A549 (cell line): Measurements from ENCODE around the gene S100A13. TPM values are rescaled to one million over a fixed set of nuclear protein-coding genes. Genes with fewer than 3 reads are reported as not detected.
"Not testable (repeated sequence)": the region's sequence is repeated elsewhere in the genome, so short reads cannot be mapped to it uniquely, and the experiment has no call there.

Experiments used
- ATAC-seq, 2 experiments: fragments of 200-7000 bp in 1 of 2; fragments of >200 bp in 1 of 2; cut with Nextera tagmentation in 1 of 2; cut with Tn5 transposase in 1 of 2; 3 replicates each; pipeline versions ENCODE4 v1.8.0 to v1.9.1; 2018 to 2020; ENCODE audit warnings: mild to moderate bottlenecking in 1 of 2, moderate library complexity in 1 of 2
- CTCF ChIA-PET: fragments of 300-600 bp; sonication (Branson Sonifier 250); formaldehyde crosslinking; extraction: SDS; loops from one replicate; lab custom pipeline; 2021; ENCODE audit warnings: antibody characterized with exemption, inconsistent platforms; lab: Yijun Ruan, JAX
- POLR2A ChIA-PET: fragments of 350-600 bp; formaldehyde crosslinking; extraction: SDS; loops from one replicate; lab custom pipeline; 2021; ENCODE audit warnings: antibody characterized with exemption, inconsistent platforms; lab: Yijun Ruan, JAX
- DNase-seq, 2 experiments: peaks; one replicate each; pipeline versions ENCODE4 v3.0.0 to v3.0.0-alpha.2; 2011 to 2016; ENCODE audit warnings: low read depth in 1 of 2, low spot score in 1 of 2
- FAIRE-seq: peaks from 2 replicates; lab custom pipeline; 2011; peaks lifted over from hg19 to GRCh38; lab: Jason Lieb, UNC
- H3K27ac ChIP-seq, 2 experiments: fragments of >200 bp; sonication (Bioruptor Twin); formaldehyde crosslinking; 3 replicates each; pipeline ENCODE4 v1.5.1; 2016 to 2017
- H3K4me1 ChIP-seq: fragments of >200 bp; sonication (Bioruptor Twin); formaldehyde crosslinking; 3 replicates; pipeline ENCODE4 v1.6.1; 2016
- H3K4me2 ChIP-seq: fragments of >200 bp; sonication (Bioruptor Twin); formaldehyde crosslinking; 3 replicates; pipeline ENCODE4 v1.6.1; 2016
- H3K4me3 ChIP-seq: fragments of >200 bp; sonication (Bioruptor Twin); formaldehyde crosslinking; 3 replicates; pipeline ENCODE4 v1.5.1; 2016
- H3K9me3 ChIP-seq: fragments of >200 bp; sonication (Bioruptor Twin); formaldehyde crosslinking; 3 replicates; pipeline ENCODE4 v1.6.1; 2016
- CEBPB ChIP-seq, 2 experiments: fragments of >200 bp in 1 of 2; sonication (Bioruptor Twin) in 1 of 2; formaldehyde crosslinking in 1 of 2; IDR thresholded peaks; 2 replicates each; pipeline ENCODE4 v1.6.1; 2012 to 2016
- CHD2 ChIP-seq: fragments of 150-350 bp; IDR thresholded peaks from 2 replicates; pipeline ENCODE4 v1.6.1; 2014; ENCODE audit warnings: low read length; ENCODE audit not compliant: partially characterized antibody
- CTCF ChIP-seq: fragments of >200 bp; sonication (Bioruptor Twin); formaldehyde crosslinking; IDR thresholded peaks from 3 replicates; pipeline ENCODE4 v1.5.1; 2016
- E2F6 ChIP-seq: IDR thresholded peaks from 2 replicates; pipeline ENCODE4 v1.6.1; 2012; ENCODE audit warnings: low read depth, borderline replicate concordance
- FOSL2 ChIP-seq, 2 experiments: fragments of 450-650 bp in 1 of 2; fragments of >200 bp in 1 of 2; sonication (Bioruptor Twin) in 1 of 2; formaldehyde crosslinking; IDR thresholded peaks; 2 replicates each; pipeline versions ENCODE4 v1.5.0 to v1.6.1; 2016 to 2020; ENCODE audit warnings: mild to moderate bottlenecking in 1 of 2, moderate library complexity in 1 of 2
- HDAC2 ChIP-seq: fragments of 200-600 bp; sonication (generic); IDR thresholded peaks from 2 replicates; pipeline ENCODE4 v1.6.1; 2016
- HOXB13 ChIP-seq: fragments of 250-450 bp; sonication (Bioruptor Pico); IDR thresholded peaks from 2 replicates; pipeline ENCODE4 v1.5.0; 2020; ENCODE audit warnings: low read depth, mild to moderate bottlenecking, moderate library complexity
- JUN ChIP-seq, 2 experiments: fragments of >200 bp; sonication (Bioruptor Twin); formaldehyde crosslinking; IDR thresholded peaks; 2 replicates in 1 of 2; 3 replicates in 1 of 2; pipeline ENCODE4 v1.6.1; 2016 to 2017
- MAFK ChIP-seq: fragments of 450-650 bp; IDR thresholded peaks from 2 replicates; pipeline ENCODE4 v1.6.1; 2014; ENCODE audit not compliant: partially characterized antibody
- MAZ ChIP-seq: fragments of 150-350 bp; IDR thresholded peaks from 2 replicates; pipeline ENCODE4 v1.6.1; 2014; ENCODE audit warnings: antibody characterized with exemption, low read depth, low read length, borderline replicate concordance
- MYC ChIP-seq: IDR thresholded peaks from 2 replicates; pipeline ENCODE4 v1.6.1; 2012; ENCODE audit warnings: mild to moderate bottlenecking, inconsistent platforms, low read length, improper control_type of control experiment, borderline replicate concordance
- NFE2L2 ChIP-seq: fragments of 150-350 bp; conservative IDR thresholded peaks from 2 replicates; pipeline ENCODE4 v1.6.1; 2014; ENCODE audit warnings: low read length
- NR3C1 ChIP-seq: fragments of >200 bp; sonication (Bioruptor Twin); formaldehyde crosslinking; IDR thresholded peaks from 3 replicates; pipeline ENCODE4 v1.6.1; 2017
- PBX3 ChIP-seq: IDR thresholded peaks from 2 replicates; pipeline ENCODE4 v1.6.1; 2012
- PHF8 ChIP-seq: fragments of 200-600 bp; sonication (generic); IDR thresholded peaks from 2 replicates; pipeline ENCODE4 v1.6.1; 2016; ENCODE audit warnings: low read depth, mild to moderate bottlenecking, antibody characterized with exemption, moderate library complexity, borderline replicate concordance
- POLR2A ChIP-seq: IDR thresholded peaks from 2 replicates; pipeline ENCODE4 v1.6.1; 2012; ENCODE audit warnings: mild to moderate bottlenecking, low read length
- POLR2AphosphoS2 ChIP-seq: conservative IDR thresholded peaks from 2 replicates; pipeline ENCODE4 v1.6.1; 2012; ENCODE audit warnings: low read length, improper control_type of control experiment, inconsistent platforms
- RAD21 ChIP-seq, 2 experiments: fragments of >200 bp in 1 of 2; sonication (Bioruptor Twin) in 1 of 2; formaldehyde crosslinking in 1 of 2; IDR thresholded peaks in 1 of 2; conservative IDR thresholded peaks in 1 of 2; 2 replicates in 1 of 2; 3 replicates in 1 of 2; pipeline ENCODE4 v1.6.1; 2012 to 2018; ENCODE audit warnings: inconsistent platforms in 1 of 2
- RFX5 ChIP-seq: fragments of 450-650 bp; IDR thresholded peaks from 2 replicates; pipeline ENCODE4 v1.7.1; 2014; ENCODE audit warnings: antibody characterized with exemption, mild to moderate bottlenecking, moderate library complexity
- SMC3 ChIP-seq: fragments of >200 bp; sonication (Bioruptor Twin); formaldehyde crosslinking; IDR thresholded peaks from 3 replicates; pipeline ENCODE4 v1.6.1; 2018; ENCODE audit warnings: inconsistent platforms
- SREBF2 ChIP-seq: fragments of 450-650 bp; IDR thresholded peaks from 2 replicates; pipeline ENCODE4 v1.6.1; 2014; ENCODE audit warnings: mild to moderate bottlenecking, moderate library complexity
- ZC3H11A ChIP-seq: fragments of 450-650 bp; IDR thresholded peaks from 2 replicates; pipeline ENCODE4 v1.6.1; 2014; ENCODE audit warnings: antibody characterized with exemption, mild to moderate bottlenecking
- ZSCAN20 ChIP-seq: fragments of 250-450 bp; sonication (Bioruptor Pico); IDR thresholded peaks from 2 replicates; pipeline ENCODE4 v1.8.0; 2022; ENCODE audit warnings: mild to moderate bottlenecking, moderate library complexity
- WGBS: methylation state at CpG from one replicate; pipeline ENCODE4 v1.1.6; 2017; ENCODE audit errors: missing lambda C conversion rate; 5-methylcytosine and 5-hydroxymethylcytosine counted together
- polyA plus RNA-seq, 4 experiments: library from polyadenylated mRNA; depleted of rRNA in 3 of 4; stranded (reverse); fragments of >200 nt; fragmentation: RNase III in 1 of 4; extraction: RNeasy Plus Mini Kit Qiagen cat#74134 plus additional on column Dnase treatment in 1 of 4; gene quantifications; 2 replicates in 3 of 4; 3 replicates in 1 of 4; pipeline ENCODE4 v1.2.3, GENCODE V29; 2011 to 2017
- TF ChIP-seq, protein P1 (sequence below): IDR thresholded peaks from 2 replicates; pipeline ENCODE4 v1.6.1; 2012
- TF ChIP-seq, protein P2 (sequence below): fragments of >200 bp; sonication (Bioruptor Twin); formaldehyde crosslinking; IDR thresholded peaks from 3 replicates; pipeline ENCODE4 v1.6.1; 2016
- TF ChIP-seq, protein P3 (sequence below): fragments of 450-650 bp; IDR thresholded peaks from 2 replicates; pipeline ENCODE4 v1.6.1; 2014; ENCODE audit warnings: antibody characterized with exemption

The S100A13 gene
- polyA plus RNA-seq, 2 of the 4 experiments (the other 2 are of a cell fraction): 113 to 129 TPM

GRCh38 chr1:153671628-153672353 lies 44.5 kb upstream of the S100A13 start:
- ATAC-seq (peak; percentile 27 to 76; a peak in 4 of 6 replicates), DNase-seq (peak in 1 of 2 experiments; percentile 80)
- 0 out of 2 replicates have a peak, but pooled peaks have one; percentile 66 for TF ChIP-seq HDAC2
- 0 out of 5 replicates have a peak, but pooled peaks of 1 of the 2 experiments have one; percentile 23 for TF ChIP-seq RAD21 (conservative IDR thresholded peaks at IDR 0.05 in 1 of 2, IDR thresholded peaks at IDR 0.05 in 1 of 2)
- TF ChIP-seq, protein P1, sequence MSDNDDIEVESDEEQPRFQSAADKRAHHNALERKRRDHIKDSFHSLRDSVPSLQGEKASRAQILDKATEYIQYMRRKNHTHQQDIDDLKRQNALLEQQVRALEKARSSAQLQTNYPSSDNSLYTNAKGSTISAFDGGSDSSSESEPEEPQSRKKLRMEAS: 0 out of 2 replicates have a peak, but pooled peaks have one; percentile 8
- TF ChIP-seq SMC3: peak; percentile 28; the same call in 2 of the 3 replicates
- peak; percentile 33; the same call in 1 of the 2 replicates for TF ChIP-seq PHF8
- ChIA-PET CTCF (interaction anchor here (0.6 to 3.0 kb wide), 28 partner anchors 9 to 680 kb away, joined by 3 to 15 read pairs (median 3); partner anchors contain the start of genes RAB13 and S100A13), POLR2A (interaction anchor here (0.9 to 2.2 kb wide), 9 partner anchors 23 to 318 kb away, joined by 3 to 10 read pairs (median 7); partner anchors contain the start of genes CHTOP, CREB3L4, INTS3 and RAB13)
- H3K4me1 ChIP-seq, FAIRE-seq, H3K9me3 ChIP-seq: not testable (repeated sequence)
- Histone ChIP-seq H3K4me2 (peak overlapping the region; percentile 80), H3K4me3 (peak overlapping the region; percentile 58), H3K27ac (peak overlapping the region; percentile 71 to 85)
- 2% methylated on average over 28 of the region's 28 CpGs for WGBS

DNA sequence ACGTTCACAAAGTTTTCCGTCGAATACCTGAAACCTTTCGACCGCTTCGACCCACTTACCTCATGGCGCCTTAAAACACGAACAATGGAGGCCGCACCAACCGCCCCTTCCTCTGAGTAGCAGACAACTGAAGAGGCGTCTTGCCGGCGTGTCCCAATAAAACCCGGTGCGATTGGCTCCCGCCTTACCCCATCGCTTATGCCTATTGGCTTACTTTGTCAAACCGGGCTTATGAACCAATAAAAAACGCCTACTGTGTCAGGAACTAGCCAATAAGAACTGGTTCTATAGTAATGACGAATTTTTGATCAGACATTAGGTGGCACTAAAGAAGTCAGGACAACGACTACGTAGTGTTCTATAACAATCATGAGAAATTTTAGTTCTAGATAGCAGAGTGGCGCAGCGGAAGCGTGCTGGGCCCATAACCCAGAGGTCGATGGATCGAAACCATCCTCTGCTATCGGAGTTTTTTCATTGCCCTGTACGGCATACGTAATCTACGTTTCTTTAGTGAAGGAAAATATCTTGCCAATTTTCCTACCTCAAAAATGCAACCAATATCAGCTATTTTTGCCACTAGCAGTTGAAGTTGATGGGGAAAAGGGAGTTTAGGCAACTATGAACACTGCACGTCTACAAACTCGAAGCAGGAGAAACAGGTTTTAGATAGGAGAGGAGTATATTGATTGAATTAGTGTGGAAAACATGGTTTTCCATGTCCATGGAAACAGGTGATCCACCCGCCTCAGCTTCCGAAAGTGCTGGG lies 43.7 kb upstream of the S100A13 start, which contains the start of gene ILF2:
Gene ILF2 (minus strand): TSS at position 135 of the 769 bp plus-strand sequence. CDS start 71 bp downstream, at position 64.
- 1% methylated on average over 35 of the region's 35 CpGs for WGBS
- Histone ChIP-seq H3K27ac (peak within 1 kb of the TSS; percentile 82 to 90), H3K4me1 (peaks cover 10% of the 10 kb centered on the region), H3K9me3 (no peaks in the 10 kb centered on the region), H3K4me2 (peak within 1 kb of the TSS; percentile 97)
- ATAC-seq (peak; percentile 94 to 98), DNase-seq (peak; percentile 100), FAIRE-seq (peak; percentile 94)
- ChIA-PET POLR2A (interaction anchor here (1.0 to 2.2 kb wide), 7 partner anchors 23 to 319 kb away, joined by 3 to 10 read pairs (median 7); partner anchors contain the start of genes CHTOP, INTS3, RAB13 and S100A13), CTCF (interaction anchor here (0.6 to 3.0 kb wide), 14 partner anchors 10 to 318 kb away, joined by 3 to 15 read pairs (median 4); partner anchors contain the start of genes RAB13 and S100A13)
- TF ChIP-seq PHF8: 0 out of 2 replicates have a peak, but pooled peaks have one; percentile 85
- no peak for TF ChIP-seq PBX3
- TF ChIP-seq NR3C1: no peak
- no peak for TF ChIP-seq FOSL2 (IDR thresholded peaks at IDR 0.05)
- TF ChIP-seq FOSL2 (CRISPR knock-in tag; IDR thresholded peaks at IDR 0.05): no peak
- TF ChIP-seq POLR2A: peak; percentile 84
- TF ChIP-seq CEBPB (IDR thresholded peaks at IDR 0.05): peak in 1 of 2 experiments; percentile 27; a peak in 1 of 4 replicates
- no peak for TF ChIP-seq RAD21 (conservative IDR thresholded peaks at IDR 0.05 in 1 of 2, IDR thresholded peaks at IDR 0.05 in 1 of 2)
- 0 out of 2 replicates have a peak, but pooled peaks have one; percentile 29 for TF ChIP-seq HOXB13 (CRISPR knock-in tag)
- peak; percentile 49 for TF ChIP-seq CTCF
- TF ChIP-seq RFX5: peak; percentile 93
- TF ChIP-seq, protein P1: peak; percentile 88
- no peak for TF ChIP-seq NFE2L2
- 0 out of 2 replicates have a peak, but pooled peaks have one; percentile 52 for TF ChIP-seq MYC
- TF ChIP-seq MAFK: peak; percentile 22
- TF ChIP-seq CHD2: peak; percentile 39
- TF ChIP-seq, protein P2, sequence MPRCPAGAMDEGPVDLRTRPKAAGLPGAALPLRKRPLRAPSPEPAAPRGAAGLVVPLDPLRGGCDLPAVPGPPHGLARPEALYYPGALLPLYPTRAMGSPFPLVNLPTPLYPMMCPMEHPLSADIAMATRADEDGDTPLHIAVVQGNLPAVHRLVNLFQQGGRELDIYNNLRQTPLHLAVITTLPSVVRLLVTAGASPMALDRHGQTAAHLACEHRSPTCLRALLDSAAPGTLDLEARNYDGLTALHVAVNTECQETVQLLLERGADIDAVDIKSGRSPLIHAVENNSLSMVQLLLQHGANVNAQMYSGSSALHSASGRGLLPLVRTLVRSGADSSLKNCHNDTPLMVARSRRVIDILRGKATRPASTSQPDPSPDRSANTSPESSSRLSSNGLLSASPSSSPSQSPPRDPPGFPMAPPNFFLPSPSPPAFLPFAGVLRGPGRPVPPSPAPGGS: peak; percentile 89; the same call in 2 of the 3 replicates
- TF ChIP-seq, protein P3, sequence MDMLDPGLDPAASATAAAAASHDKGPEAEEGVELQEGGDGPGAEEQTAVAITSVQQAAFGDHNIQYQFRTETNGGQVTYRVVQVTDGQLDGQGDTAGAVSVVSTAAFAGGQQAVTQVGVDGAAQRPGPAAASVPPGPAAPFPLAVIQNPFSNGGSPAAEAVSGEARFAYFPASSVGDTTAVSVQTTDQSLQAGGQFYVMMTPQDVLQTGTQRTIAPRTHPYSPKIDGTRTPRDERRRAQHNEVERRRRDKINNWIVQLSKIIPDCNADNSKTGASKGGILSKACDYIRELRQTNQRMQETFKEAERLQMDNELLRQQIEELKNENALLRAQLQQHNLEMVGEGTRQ: no peak
- peak; percentile 70 to 84 for TF ChIP-seq JUN (IDR thresholded peaks at IDR 0.05)
- no peak for TF ChIP-seq ZC3H11A
- peak; percentile 92 for TF ChIP-seq SREBF2
- TF ChIP-seq E2F6: peak; percentile 79; the same call in 1 of the 2 replicates
- no peak for TF ChIP-seq ZSCAN20 (CRISPR knock-in tag)
- no peak for TF ChIP-seq MAZ
- TF ChIP-seq POLR2AphosphoS2: no peak
- TF ChIP-seq, all 56 proteins: peak for 14
- peak within 1 kb of the TSS; percentile 78 for H3K4me3 ChIP-seq
